Endodermal cell (in vitro differentiated cells): ENCODE measurements around the gene PSPC1. TPM values are rescaled to one million over a fixed set of nuclear protein-coding genes. Genes with fewer than 3 reads are reported as not detected.
"Not testable (repeated sequence)": the region's sequence is repeated elsewhere in the genome, so short reads cannot be mapped to it uniquely, and the experiment has no call there.

Source experiments
- DNase-seq: peaks from one replicate; pipeline ENCODE4 v3.0.0-alpha.2; 2017
- H3K27ac ChIP-seq: 2 replicates; pipeline ENCODE4 v1.5.1; 2013; ENCODE audit warnings: mild to moderate bottlenecking, low read depth, low read length, moderate library complexity
- H3K27me3 ChIP-seq: 2 replicates; pipeline ENCODE4 v1.6.1; 2013; ENCODE audit warnings: mild to moderate bottlenecking, low read length, moderate library complexity; ENCODE audit not compliant: insufficient read depth, control insufficient read depth, poor library complexity, severe bottlenecking
- H3K36me3 ChIP-seq: 2 replicates; pipeline ENCODE4 v1.7.0; 2013; ENCODE audit warnings: mild to moderate bottlenecking, low read length, moderate library complexity; ENCODE audit not compliant: control insufficient read depth, insufficient read depth
- H3K4me1 ChIP-seq: one replicate; pipeline ENCODE4 v1.7.0; 2013; ENCODE audit warnings: low read length; ENCODE audit not compliant: control insufficient read depth, insufficient read depth
- H3K4me3 ChIP-seq: 2 replicates; pipeline ENCODE4 v1.5.1; 2013; ENCODE audit warnings: mild to moderate bottlenecking, low read length, moderate library complexity
- H3K9ac ChIP-seq: 2 replicates; pipeline ENCODE4 v1.6.1; 2013; ENCODE audit warnings: mild to moderate bottlenecking, low read length, moderate library complexity; ENCODE audit not compliant: poor library complexity, severe bottlenecking; ENCODE audit errors: extremely low read depth
- H3K9me3 ChIP-seq: 2 replicates; pipeline ENCODE4 v1.6.1; 2013; ENCODE audit warnings: mild to moderate bottlenecking, low read length, moderate library complexity; ENCODE audit not compliant: control insufficient read depth
- H3K27ac Mint-ChIP-seq: 2 replicates; pipeline ENCODE4 v1.8.0; 2020; ENCODE audit warnings: mixed read lengths
- H3K27me3 Mint-ChIP-seq: 2 replicates; pipeline ENCODE4 v1.8.0; 2021; ENCODE audit warnings: mild to moderate bottlenecking, mixed read lengths; ENCODE audit not compliant: insufficient read depth
- H3K36me3 Mint-ChIP-seq: 2 replicates; pipeline ENCODE4 v1.8.0; 2020; ENCODE audit warnings: low read depth, mixed read lengths
- H3K4me1 Mint-ChIP-seq: 2 replicates; pipeline ENCODE4 v1.8.0; 2020; ENCODE audit warnings: mixed read lengths
- H3K4me3 Mint-ChIP-seq: 2 replicates; pipeline ENCODE4 v1.8.0; 2020; ENCODE audit warnings: mild to moderate bottlenecking, moderate library complexity, mixed read lengths
- H3K9me3 Mint-ChIP-seq: 2 replicates; pipeline ENCODE4 v1.8.0; 2020; ENCODE audit warnings: mild to moderate bottlenecking, mixed read lengths
- WGBS, 2 experiments: methylation state at CpG; one replicate each; pipeline versions ENCODE4 v1.1.5 to v1.1.7; 2013; ENCODE audit warnings: missing lambda C conversion rate in 2 of 2, mixed read lengths in 1 of 2; ENCODE audit not compliant: insufficient coverage in 1 of 2, insufficient read length in 1 of 2; 5-methylcytosine and 5-hydroxymethylcytosine counted together
- total RNA-seq, 2 donors: library from RNA; stranded (reverse); fragmentation: NEBNext Ultra II Directional in 1 of 2; extraction: Animal tissue kit (Norgen Biotek cat#: 25700) in 1 of 2; gene quantifications; 2 replicates in 1 of 2; 3 replicates in 1 of 2; pipeline ENCODE4 v1.2.1, GENCODE V29; 2021
- TF ChIP-seq, protein P1 (sequence below): fragments of 200-600 bp; sonication (generic); conservative IDR thresholded peaks from 2 replicates; pipeline ENCODE4 v1.5.0; 2021; ENCODE audit warnings: antibody characterized with exemption, mild to moderate bottlenecking

PSPC1 gene
- total RNA-seq, 2 donors from 2014 or later: 61.1 to 83.9 TPM

DNA sequence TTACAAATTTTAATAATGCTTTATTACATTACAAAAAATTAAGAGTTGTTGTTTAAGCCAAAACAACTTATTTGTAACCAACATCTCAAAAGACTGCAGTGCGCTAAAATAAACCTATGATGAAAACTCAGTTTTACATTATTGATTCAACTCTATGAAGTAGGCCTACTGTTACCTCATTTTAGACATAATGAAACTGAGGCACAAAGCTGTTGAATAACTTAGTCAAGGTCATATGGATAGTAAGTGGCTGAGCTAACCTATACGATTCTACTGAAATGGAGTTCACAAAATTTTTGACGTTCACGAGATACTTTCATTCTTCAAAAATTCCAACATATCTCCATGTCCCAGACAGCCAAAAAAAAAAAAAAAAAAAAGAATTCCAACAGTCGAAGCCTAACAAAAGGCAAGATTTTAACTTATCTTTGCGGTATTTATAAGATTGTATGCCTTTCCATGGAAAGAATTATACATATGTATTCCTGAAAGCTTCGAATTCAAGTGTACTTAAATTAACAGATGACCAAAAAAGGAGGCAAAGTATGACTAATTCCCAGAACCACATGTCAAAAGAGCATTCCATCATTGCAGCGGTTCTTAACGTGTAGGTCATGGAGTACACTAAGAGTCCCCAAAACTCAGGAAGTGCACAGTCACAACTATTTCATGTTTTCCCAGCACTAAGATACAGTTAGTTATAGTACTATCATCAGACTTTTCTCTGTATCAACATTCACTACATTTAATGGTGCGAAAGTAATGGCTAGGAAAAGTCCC, 69.4 kb downstream of the PSPC1 start:
- TF ChIP-seq, protein P1, sequence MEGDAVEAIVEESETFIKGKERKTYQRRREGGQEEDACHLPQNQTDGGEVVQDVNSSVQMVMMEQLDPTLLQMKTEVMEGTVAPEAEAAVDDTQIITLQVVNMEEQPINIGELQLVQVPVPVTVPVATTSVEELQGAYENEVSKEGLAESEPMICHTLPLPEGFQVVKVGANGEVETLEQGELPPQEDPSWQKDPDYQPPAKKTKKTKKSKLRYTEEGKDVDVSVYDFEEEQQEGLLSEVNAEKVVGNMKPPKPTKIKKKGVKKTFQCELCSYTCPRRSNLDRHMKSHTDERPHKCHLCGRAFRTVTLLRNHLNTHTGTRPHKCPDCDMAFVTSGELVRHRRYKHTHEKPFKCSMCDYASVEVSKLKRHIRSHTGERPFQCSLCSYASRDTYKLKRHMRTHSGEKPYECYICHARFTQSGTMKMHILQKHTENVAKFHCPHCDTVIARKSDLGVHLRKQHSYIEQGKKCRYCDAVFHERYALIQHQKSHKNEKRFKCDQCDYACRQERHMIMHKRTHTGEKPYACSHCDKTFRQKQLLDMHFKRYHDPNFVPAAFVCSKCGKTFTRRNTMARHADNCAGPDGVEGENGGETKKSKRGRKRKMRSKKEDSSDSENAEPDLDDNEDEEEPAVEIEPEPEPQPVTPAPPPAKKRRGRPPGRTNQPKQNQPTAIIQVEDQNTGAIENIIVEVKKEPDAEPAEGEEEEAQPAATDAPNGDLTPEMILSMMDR: no peak
- no peaks in the 10 kb centered on the region for H3K27me3 ChIP-seq
- Mint-ChIP-seq H3K4me1 (no peaks in the 10 kb centered on the region), H3K27me3 (no peaks in the 10 kb centered on the region), H3K4me3 (no peak overlapping the region), H3K27ac (no peak overlapping the region), H3K36me3 (peaks cover 15% of the 10 kb centered on the region), H3K9me3 (no peaks in the 10 kb centered on the region)
- no peak overlapping the region for H3K4me3 ChIP-seq
- no peak overlapping the region for H3K9ac ChIP-seq
- 75 to 90% methylated on average over 2 to 10 of the region's 10 CpGs for WGBS, 2 experiments
- peaks cover 36% of the 10 kb centered on the region for H3K36me3 ChIP-seq
- no peaks in the 10 kb centered on the region for H3K9me3 ChIP-seq
- no peak overlapping the region for H3K27ac ChIP-seq
- no peaks in the 10 kb centered on the region for H3K4me1 ChIP-seq
- DNase-seq: no peak

DNA sequence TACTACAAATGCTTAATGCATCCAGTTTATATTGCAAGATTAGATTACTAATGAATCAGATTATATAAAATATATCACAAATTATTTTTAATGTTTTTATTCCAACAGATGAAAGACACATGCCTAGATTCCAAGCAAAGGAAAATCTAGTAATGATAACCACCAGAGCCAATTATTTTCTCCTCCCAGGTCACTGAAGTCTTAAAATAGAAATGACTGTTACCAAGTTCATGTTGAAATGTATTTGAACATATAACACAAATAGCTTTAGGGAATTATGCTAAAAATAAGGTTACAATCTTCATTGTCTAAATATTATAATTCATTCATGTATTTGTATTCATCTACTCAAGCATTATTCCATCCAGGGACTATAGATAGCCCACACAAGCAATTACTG, 73.0 kb downstream of the PSPC1 start:
- H3K9me3 ChIP-seq, H3K9ac ChIP-seq, H3K27ac ChIP-seq, H3K4me3 Mint-ChIP-seq, H3K27ac Mint-ChIP-seq, DNase-seq, H3K9me3 Mint-ChIP-seq, H3K4me3 ChIP-seq, H3K4me1 ChIP-seq, H3K4me1 Mint-ChIP-seq, H3K27me3 ChIP-seq, H3K36me3 Mint-ChIP-seq, H3K27me3 Mint-ChIP-seq: not testable (repeated sequence)
- H3K36me3 ChIP-seq: peaks cover 35% of the 10 kb centered on the region

DNA sequence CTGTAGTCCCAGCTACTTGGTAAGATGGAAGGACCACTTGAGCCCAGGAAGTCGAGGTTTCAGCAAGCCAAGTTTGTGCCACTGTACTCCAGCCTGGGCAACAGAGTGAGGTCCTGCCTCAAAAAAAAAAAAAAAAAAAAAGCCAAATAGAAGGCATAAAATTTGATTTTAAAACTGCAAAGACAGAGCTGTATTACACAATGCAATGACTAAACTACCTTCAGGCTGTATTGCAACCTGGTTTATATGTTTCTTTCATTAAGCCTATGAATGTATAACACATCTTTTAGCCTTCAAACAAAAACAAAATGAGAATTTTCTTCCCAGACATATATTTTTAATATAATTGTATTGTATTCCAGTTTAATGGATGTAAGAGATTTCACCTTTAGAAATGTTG, 73.7 kb downstream of the PSPC1 start:
- H3K27me3 Mint-ChIP-seq, H3K27ac Mint-ChIP-seq, H3K9ac ChIP-seq, H3K9me3 Mint-ChIP-seq, H3K4me3 ChIP-seq, DNase-seq, H3K9me3 ChIP-seq, H3K4me3 Mint-ChIP-seq, H3K4me1 ChIP-seq, H3K27me3 ChIP-seq, H3K27ac ChIP-seq, H3K4me1 Mint-ChIP-seq, H3K36me3 Mint-ChIP-seq: not testable (repeated sequence)
- whole genome bisulfite sequencing, 2 experiments: 83 to 96% methylated on average over 1 of the region's 1 CpG
- H3K36me3 ChIP-seq: peaks cover 29% of the 10 kb centered on the region

DNA sequence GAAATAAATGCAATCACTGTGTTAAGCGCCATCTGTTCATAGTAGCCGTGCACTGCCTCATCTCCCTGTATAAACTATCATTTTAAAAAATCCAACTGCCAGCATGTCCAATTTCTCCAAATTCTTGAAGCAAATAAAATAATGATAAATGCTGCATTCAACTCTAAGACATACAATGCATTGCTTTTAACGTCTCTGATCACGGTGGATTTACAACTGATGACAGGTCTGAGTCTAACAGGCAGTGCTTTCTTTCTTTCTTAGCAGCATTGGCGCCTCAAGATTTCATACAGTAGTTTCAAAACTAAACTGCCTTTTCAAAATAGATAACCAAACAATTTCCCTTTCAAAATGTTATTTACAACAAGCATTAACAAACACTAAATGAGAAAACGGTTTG, 78.5 kb downstream of the PSPC1 start:
- not testable (repeated sequence) for H3K4me1 ChIP-seq, H3K4me3 Mint-ChIP-seq, H3K9ac ChIP-seq, H3K9me3 ChIP-seq, H3K27ac Mint-ChIP-seq, H3K27me3 Mint-ChIP-seq, H3K4me3 ChIP-seq, H3K27me3 ChIP-seq, H3K36me3 Mint-ChIP-seq, H3K9me3 Mint-ChIP-seq, DNase-seq, H3K4me1 Mint-ChIP-seq, H3K27ac ChIP-seq
- 76 to 85% methylated on average over 3 to 5 of the region's 6 CpGs for WGBS, 2 experiments
- H3K36me3 ChIP-seq: peaks cover 26% of the 10 kb centered on the region

DNA sequence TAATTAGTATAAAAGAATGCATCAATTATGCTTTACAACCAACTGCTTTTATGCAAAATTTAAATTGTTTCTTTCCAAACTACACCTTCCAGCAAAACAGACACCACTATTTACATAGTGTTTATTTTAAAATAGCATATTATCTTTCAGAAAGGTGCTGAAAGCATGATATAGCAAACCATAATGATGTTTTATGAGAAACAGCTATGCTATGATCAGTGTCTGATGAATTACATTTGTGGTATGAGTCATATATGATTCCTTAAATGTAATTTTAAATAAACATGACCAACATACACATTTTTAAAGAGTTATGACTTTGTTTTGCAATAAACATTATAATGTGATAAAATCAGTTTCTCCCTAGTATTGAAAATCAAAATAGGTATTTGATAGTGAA, 81.1 kb downstream of the PSPC1 start:
- not testable (repeated sequence) for H3K9ac ChIP-seq, H3K27me3 Mint-ChIP-seq, H3K27ac ChIP-seq, H3K36me3 Mint-ChIP-seq, H3K27me3 ChIP-seq, H3K4me3 Mint-ChIP-seq, H3K9me3 Mint-ChIP-seq, H3K9me3 ChIP-seq, H3K4me3 ChIP-seq, H3K36me3 ChIP-seq, H3K4me1 ChIP-seq, DNase-seq
- H3K4me1 Mint-ChIP-seq: peaks cover 15% of the 10 kb centered on the region
- peak overlapping the region; percentile 28 for H3K27ac Mint-ChIP-seq

DNA sequence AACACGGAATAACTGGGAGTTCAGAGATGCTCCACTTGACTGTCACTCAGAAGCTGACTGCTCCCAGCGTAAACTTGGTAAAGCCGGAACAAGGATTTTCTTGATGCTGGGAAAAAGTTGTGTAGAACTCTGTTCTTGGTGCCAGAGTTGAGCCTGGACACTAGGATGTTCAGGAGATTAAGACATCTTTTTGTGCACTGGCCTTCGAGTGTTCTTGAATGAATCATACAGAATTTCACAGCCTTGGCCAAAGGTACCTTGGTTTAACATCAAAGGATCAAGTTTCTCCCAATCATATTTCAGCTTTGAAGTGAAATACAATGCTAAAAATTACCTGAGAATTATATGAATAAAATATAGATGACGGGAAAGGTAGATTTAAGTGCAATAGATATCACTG, 81.8 kb downstream of the PSPC1 start:
- H3K27me3 Mint-ChIP-seq, H3K36me3 Mint-ChIP-seq, H3K4me3 Mint-ChIP-seq, H3K4me3 ChIP-seq, H3K27me3 ChIP-seq, H3K4me1 ChIP-seq, H3K36me3 ChIP-seq, H3K9me3 Mint-ChIP-seq, H3K9me3 ChIP-seq, DNase-seq, H3K9ac ChIP-seq, H3K27ac ChIP-seq, H3K27ac Mint-ChIP-seq: not testable (repeated sequence)
- 31% methylated on average over 1 of the region's 5 CpGs; no CpG with 5 or more reads in 1 of the 2 experiments for WGBS, 2 experiments
- peaks cover 20% of the 10 kb centered on the region for H3K4me1 Mint-ChIP-seq
